CD4-positive, alpha-beta T cell treated with Interleukin-6 at 100 ng/mL for 8 hours (primary cell): Measurements from ENCODE around the gene EARS2.

Experiments used
- DNase-seq: peaks from one replicate; pipeline ENCODE4 v3.0.0-alpha.2; 2020; ENCODE audit warnings: mixed read lengths, low spot score

Gene EARS2

DNA sequence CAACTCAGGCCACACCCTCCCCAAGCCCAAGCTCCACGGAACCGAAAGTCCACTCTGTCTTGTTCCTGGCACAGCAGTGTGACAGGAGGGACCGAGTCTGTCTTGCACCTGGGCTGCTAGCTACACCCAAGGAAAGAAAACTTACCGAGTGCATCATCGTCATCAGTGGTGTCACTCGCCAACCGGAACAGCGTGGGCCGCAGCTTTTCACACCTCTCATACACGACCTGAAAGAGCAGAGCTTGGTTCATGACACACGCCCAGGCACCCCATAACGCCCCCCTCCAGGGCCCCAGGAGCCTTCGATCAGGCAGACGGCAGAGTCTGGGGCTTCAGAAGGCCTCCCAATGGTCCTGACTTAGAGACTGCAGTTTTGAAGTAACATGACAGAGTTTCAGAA, 74.4 kb downstream of the EARS2 start:
- DNase-seq = peak; percentile 21

DNA sequence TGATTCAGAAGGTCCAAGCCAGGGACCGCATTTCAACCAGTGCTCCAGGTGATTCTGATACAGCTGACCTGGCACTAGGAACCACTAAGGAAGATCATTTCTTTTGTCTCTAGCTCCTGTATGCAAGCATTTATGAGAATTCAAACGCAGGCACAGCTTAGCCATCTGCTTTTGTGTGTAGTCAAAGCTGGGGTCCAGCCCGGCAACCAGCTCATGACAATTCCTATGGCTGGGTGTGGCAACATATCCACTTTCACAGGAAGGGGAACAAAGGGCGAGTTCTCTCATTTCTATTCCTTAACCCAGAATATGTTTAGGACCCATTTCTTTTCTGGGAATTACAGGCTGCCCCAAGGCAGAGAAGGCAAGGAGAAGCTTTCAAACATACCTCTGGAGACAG, 76.9 kb downstream of the EARS2 start:
- DNase-seq = no peak

DNA sequence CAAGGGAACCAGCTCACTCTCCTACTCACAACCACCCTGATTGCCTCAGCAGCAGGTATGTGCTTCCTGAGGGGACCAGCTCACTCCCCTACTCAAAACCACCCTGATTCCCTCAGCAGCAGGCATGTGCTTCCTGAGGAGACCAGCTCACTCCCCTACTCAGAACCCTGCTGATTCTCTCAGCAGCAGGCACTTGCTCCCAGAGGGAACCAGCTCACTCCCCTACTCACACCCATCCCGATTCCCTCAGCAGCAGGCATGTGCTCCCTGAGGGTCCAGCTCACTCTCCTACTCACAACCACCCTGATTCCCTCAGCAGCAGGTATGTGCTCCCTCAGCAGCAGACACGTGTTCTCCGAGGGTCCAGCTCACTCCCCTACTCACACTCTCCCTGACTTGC, 78.0 kb downstream of the EARS2 start:
- no peak for DNase-seq

DNA sequence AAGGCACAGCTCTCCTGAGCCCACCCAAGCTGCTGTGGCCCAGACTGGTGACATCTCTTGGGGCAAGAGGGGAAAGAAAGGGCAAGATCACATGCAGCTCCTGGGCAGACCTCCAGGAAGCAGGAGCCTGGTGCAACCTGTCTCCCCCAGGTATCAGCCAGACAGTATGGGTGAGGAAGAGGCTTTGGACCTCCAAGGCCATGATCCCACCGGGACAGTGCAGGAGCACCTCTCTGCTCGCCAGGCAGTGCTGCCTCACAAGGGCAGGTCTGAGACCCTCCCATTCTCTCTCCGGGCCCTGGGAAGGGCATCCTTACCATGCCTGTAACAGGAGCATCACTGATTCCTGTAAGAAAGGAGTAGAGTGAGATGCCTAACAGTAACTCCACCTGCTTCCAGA, 78.6 kb downstream of the EARS2 start:
- no peak for DNase-seq

DNA sequence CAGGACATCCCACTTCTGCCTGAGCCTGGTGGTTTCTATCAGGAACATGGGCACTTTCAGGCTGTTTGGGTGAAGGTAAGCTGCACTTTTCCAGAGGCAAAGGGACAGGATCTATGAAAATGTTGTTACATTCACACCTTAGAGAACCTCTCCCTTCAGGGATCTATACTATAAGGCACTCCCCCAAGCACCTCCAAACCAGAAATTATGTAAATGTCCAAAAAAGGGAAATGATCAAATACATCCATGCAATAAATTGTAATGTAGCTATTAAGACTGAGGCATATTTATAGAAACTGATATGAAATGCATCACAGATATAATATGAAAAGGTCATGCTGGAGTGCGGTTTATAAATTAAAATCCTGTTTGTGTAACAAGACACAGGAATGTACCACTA, 80.9 kb downstream of the EARS2 start:
- DNase-seq = no peak
